Central memory CD8-positive, alpha-beta T cell (primary cell): ENCODE measurements around the gene UBQLN2.
"Not testable (repeated sequence)": the region's sequence is repeated elsewhere in the genome, so short reads cannot be mapped to it uniquely, and the experiment has no call there.

Source experiments
- ATAC-seq: fragments of 150-1000 bp; cut with Tn5 transposase; replicated peaks from 2 replicates; pipeline ENCODE4 v1.10.0; 2022; ENCODE audit warnings: mild to moderate bottlenecking, moderate FRiP score, moderate number of reproducible peaks; ENCODE audit not compliant: poor library complexity, severe bottlenecking; ENCODE audit errors: extremely low read depth
- DNase-seq, 2 donors: peaks; one replicate each; pipeline ENCODE4 v3.0.0; 2021; ENCODE audit warnings: low spot score in 2 of 2
- H3K27ac Mint-ChIP-seq: one replicate; pipeline ENCODE4 v1.8.0; 2022; ENCODE audit warnings: low read depth, mild to moderate bottlenecking, moderate library complexity, mixed read lengths
- H3K27me3 Mint-ChIP-seq: one replicate; pipeline ENCODE4 v1.8.0; 2022; ENCODE audit warnings: mixed read lengths
- H3K36me3 Mint-ChIP-seq: one replicate; pipeline ENCODE4 v1.8.0; 2022; ENCODE audit warnings: mild to moderate bottlenecking, moderate library complexity, mixed read lengths; ENCODE audit not compliant: insufficient read depth
- H3K4me1 Mint-ChIP-seq: one replicate; pipeline ENCODE4 v1.8.0; 2022; ENCODE audit warnings: mixed read lengths
- H3K4me3 Mint-ChIP-seq: one replicate; pipeline ENCODE4 v1.8.0; 2022; ENCODE audit warnings: mild to moderate bottlenecking, moderate library complexity, mixed read lengths
- H3K9me3 Mint-ChIP-seq: one replicate; pipeline ENCODE4 v1.8.0; 2022; ENCODE audit warnings: mixed read lengths

UBQLN2 gene

GRCh38 chrX:56574861-56575260 is 11.4 kb downstream of the UBQLN2 start:
- Mint-ChIP-seq H3K27me3 (no peaks in the 10 kb centered on the region), H3K36me3 (peaks cover 10% of the 10 kb centered on the region), H3K4me3 (no peak overlapping the region), H3K4me1 (peaks cover 30% of the 10 kb centered on the region), H3K9me3 (no peaks in the 10 kb centered on the region), H3K27ac (peak overlapping the region; percentile 67)
- DNase-seq = no peak
- no peak for ATAC-seq

- Mint-ChIP-seq H3K9me3 (no peaks in the 10 kb centered on the region), H3K4me3 (no peak overlapping the region), H3K27me3 (no peaks in the 10 kb centered on the region), H3K36me3 (peaks cover 7% of the 10 kb centered on the region), H3K27ac (no peak overlapping the region), H3K4me1 (peaks cover 38% of the 10 kb centered on the region)
- ATAC-seq (no peak), DNase-seq (no peak)
Observed at GRCh38 chrX:56576721-56577120, 13.3 kb downstream of the UBQLN2 start.

- H3K9me3 Mint-ChIP-seq = no peaks in the 10 kb centered on the region
- H3K4me3 Mint-ChIP-seq = no peak overlapping the region
- H3K27me3 Mint-ChIP-seq = no peaks in the 10 kb centered on the region
- ATAC-seq (no peak), DNase-seq (no peak)
- peaks cover 6% of the 10 kb centered on the region for H3K36me3 Mint-ChIP-seq
- peaks cover 17% of the 10 kb centered on the region for H3K4me1 Mint-ChIP-seq
- H3K27ac Mint-ChIP-seq = peak overlapping the region; percentile 22
Observed at GRCh38 chrX:56588397-56589188, 25.2 kb downstream of the UBQLN2 start.

GRCh38 chrX:56591830-56592229 is 28.4 kb downstream of the UBQLN2 start:
- H3K27ac Mint-ChIP-seq, H3K4me3 Mint-ChIP-seq, H3K27me3 Mint-ChIP-seq, H3K9me3 Mint-ChIP-seq, H3K36me3 Mint-ChIP-seq, ATAC-seq, DNase-seq: not testable (repeated sequence)
- peaks cover 16% of the 10 kb centered on the region for H3K4me1 Mint-ChIP-seq

- Mint-ChIP-seq H3K36me3 (peaks cover 2% of the 10 kb centered on the region), H3K4me3 (no peak overlapping the region), H3K27me3 (no peaks in the 10 kb centered on the region), H3K4me1 (peaks cover 4% of the 10 kb centered on the region), H3K9me3 (no peaks in the 10 kb centered on the region), H3K27ac (no peak overlapping the region)
- ATAC-seq (no peak), DNase-seq (no peak)
Observed at GRCh38 chrX:56600141-56600540, 36.7 kb downstream of the UBQLN2 start.

GRCh38 chrX:56600987-56601386 is 37.6 kb downstream of the UBQLN2 start:
- H3K36me3 Mint-ChIP-seq = peaks cover 2% of the 10 kb centered on the region
- no peak overlapping the region for H3K27ac Mint-ChIP-seq
- peaks cover under 1% of the 10 kb centered on the region for H3K9me3 Mint-ChIP-seq
- no peak for DNase-seq
- no peak overlapping the region for H3K4me3 Mint-ChIP-seq
- ATAC-seq = no peak
- H3K27me3 Mint-ChIP-seq = no peaks in the 10 kb centered on the region
- no peaks in the 10 kb centered on the region for H3K4me1 Mint-ChIP-seq

GRCh38 chrX:56615282-56615681 is 51.9 kb downstream of the UBQLN2 start:
- no peak for ATAC-seq
- no peak for DNase-seq
- Mint-ChIP-seq H3K36me3 (peaks cover 1% of the 10 kb centered on the region), H3K27me3 (no peaks in the 10 kb centered on the region), H3K4me3 (no peak overlapping the region), H3K27ac (no peak overlapping the region), H3K4me1 (no peaks in the 10 kb centered on the region), H3K9me3 (no peaks in the 10 kb centered on the region)
